T-helper 9 cell (primary cell): ENCODE data around the gene HACD1.
"Not testable (repeated sequence)": the region's sequence is repeated elsewhere in the genome, so short reads cannot be mapped to it uniquely, and the experiment has no call there.

ENCODE experiments used
- DNase-seq: peaks from one replicate; pipeline ENCODE4 v3.0.0-alpha.2; 2020

HACD1 gene

DNA sequence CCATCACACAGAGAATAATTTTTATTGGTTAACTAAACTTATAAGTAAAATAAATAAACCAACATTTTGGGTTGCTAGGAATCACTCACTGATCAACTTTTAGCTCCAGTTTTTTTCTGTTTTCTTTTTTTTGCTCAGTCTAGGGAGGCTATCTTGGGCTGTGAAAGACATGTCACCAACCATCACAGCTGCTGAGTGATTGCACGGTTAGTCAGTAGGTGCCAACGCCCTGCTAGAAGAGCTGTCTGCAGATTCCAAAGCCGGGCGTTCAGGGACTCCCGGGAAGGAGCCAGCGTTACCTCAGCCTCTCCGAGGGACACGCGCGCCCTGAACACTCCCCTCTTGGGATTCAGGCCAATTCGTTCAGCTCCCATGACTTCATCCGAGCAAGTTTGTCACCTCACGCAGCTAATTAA is 26.2 kb upstream of the HACD1 start:
- no peak for DNase-seq

- DNase-seq, result no peak
Observed at GRCh38 chr10:17640331-17640816, 23.2 kb upstream of the HACD1 start.

DNA sequence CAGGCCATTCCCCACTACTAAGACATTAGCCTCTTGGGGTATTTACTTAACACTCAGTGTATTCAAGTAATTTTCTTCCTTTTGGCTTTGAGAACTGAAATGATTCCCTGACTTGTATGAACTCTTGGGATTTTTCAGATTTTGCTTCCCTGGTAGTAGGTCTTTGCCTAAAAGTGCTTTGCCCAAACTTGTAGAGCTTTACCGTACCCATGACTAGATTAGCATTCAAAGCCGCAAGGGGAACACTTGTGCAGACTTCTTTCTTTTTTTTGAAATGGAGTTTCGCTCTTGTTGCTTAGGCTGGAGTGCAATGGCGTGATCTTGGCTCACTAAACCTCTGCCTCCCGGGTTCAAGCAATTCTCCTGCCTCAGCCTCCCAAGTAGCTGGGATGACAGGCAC is 20.7 kb upstream of the HACD1 start:
- DNase-seq, result no peak

GRCh38 chr10:17633353-17633752 is 16.2 kb upstream of the HACD1 start:
- no peak for DNase-seq

GRCh38 chr10:17632590-17632989 is 15.4 kb upstream of the HACD1 start:
- not testable (repeated sequence) for DNase-seq

DNA sequence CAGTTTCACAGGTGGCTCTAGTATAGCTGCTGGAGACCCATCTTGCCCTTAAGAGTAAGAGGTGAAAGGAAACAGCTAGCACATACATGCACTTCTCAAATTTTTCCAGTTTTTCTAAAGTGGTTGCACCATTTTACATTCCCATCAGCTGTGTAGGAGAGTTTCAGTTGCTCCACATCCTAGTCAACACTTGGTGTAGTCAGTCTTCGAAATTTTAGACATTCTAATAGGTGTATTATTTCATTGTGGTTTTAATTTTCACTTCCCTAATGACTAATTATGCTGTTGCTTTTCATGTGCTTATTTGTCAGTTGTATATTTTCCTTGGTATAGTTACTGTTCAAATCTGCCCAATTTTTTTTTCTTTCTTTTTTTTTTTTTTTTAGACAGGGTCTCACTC is 9.5 kb upstream of the HACD1 start:
- no peak for DNase-seq

DNA sequence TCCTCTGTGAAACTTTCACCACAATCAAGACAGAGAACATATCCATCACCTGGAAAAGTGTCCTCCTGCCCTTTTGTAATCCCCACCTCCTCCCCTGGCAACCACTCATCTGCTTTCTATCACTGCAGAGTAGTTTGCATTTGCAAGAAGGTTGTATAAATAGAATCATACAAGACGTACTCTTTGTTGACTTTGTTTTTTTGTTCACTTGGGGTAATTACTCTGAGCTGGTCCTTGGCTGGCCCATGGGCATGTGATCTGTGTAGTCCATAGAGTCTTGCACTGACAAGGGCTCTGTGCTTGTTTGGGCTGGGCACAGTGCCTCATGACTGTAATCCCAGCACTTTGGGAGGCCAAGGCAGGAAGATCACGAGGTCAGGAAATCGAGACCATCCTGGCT is 7.8 kb upstream of the HACD1 start:
- no peak for DNase-seq

GRCh38 chr10:17622061-17622460 is 4.9 kb upstream of the HACD1 start:
- DNase-seq, result no peak

DNA sequence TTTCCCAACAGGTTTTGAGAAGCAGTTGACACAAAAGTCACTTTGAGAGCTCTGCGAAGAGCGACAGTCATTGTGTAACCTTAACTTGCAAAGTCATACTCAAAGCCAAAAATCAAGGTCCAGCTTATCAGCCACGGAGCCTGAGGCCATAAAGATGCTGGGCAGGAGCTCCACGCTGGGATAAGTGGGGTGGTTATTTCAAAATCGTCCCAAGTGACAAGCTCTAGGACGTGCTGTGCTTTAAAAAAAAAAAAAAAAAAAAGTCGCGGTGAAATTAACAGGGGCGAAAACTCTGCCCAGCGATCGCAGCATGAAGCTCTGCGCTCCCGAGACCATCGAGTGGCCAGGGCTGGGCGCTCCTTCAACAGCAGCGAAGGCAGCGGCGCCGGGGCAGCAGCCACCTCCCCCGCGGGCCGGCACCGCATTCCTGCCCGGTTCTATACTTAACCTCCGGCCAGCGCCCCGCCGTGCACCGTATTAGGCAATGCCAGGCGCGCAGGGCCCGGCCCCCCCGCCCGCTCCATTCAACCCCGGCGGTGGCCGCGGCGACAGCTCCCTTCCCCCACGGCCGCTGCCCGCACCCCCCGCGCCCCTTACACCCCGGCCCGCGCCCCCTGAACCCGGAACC is 657 bp downstream of the HACD1 start:
- peak; percentile 6 for DNase-seq

GRCh38 chr10:17609523-17610079 is 7.6 kb downstream of the HACD1 start:
- no peak for DNase-seq

GRCh38 chr10:17607603-17608332 is 9.4 kb downstream of the HACD1 start:
- no peak for DNase-seq

DNA sequence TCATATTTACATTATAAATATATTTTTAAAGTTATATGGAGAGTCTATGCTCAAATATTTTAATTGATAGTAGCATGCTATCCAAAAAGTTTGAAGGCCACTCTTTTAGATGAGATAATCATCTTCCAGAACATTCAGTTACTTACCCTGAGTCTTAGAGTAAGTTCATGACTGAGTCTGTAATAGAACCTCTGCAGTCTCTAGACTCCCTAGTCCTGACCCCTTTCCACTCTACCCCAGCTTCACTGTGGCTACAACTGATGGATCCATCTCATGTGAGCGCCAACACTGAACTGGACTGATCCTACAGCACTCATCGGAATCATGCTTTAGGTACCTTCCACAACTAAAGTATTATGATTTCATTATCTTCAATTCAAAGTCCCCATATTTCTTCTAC is 10.1 kb downstream of the HACD1 start:
- no peak for DNase-seq

GRCh38 chr10:17606547-17607040 is 10.6 kb downstream of the HACD1 start:
- no peak for DNase-seq

- no peak for DNase-seq
Observed at GRCh38 chr10:17605936-17606335, 11.2 kb downstream of the HACD1 start.

DNA sequence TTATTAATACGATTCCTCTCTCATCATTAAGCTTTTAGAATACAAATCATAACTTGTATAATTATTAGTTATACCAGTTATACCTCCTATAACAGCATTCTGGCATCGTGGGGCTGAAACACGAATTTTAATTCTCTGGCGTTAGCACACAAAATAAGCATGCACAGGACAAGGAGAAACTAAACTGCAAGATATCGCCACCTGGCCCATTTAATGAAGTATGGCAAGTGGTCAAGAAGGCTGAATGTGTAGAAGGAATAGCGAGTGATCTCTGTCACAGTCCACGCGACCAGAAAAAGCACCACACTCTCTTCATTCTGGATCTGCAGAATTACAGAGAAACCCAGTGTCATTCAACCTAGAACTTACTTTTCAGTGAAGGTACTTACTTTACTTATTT is 18.1 kb downstream of the HACD1 start:
- DNase-seq, result no peak

DNA sequence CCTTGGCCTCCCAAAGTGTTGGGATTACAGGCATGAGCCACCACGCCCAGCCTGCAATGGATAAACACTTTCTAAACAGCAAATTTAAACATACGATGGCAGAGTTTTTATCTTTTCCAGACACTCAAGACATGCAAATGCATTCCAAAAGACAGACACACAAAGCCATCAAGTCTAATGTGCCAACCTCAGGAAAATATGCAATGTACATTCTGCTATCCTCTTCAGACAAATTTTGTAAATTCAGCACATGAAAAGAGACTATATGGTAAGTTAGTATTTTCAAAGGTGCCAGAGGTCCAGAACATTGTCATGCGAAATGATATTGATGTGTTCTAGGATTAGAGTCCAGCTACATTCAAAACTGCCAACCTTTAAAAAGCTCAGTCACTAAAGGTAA is 19.8 kb downstream of the HACD1 start:
- no peak for DNase-seq

DNA sequence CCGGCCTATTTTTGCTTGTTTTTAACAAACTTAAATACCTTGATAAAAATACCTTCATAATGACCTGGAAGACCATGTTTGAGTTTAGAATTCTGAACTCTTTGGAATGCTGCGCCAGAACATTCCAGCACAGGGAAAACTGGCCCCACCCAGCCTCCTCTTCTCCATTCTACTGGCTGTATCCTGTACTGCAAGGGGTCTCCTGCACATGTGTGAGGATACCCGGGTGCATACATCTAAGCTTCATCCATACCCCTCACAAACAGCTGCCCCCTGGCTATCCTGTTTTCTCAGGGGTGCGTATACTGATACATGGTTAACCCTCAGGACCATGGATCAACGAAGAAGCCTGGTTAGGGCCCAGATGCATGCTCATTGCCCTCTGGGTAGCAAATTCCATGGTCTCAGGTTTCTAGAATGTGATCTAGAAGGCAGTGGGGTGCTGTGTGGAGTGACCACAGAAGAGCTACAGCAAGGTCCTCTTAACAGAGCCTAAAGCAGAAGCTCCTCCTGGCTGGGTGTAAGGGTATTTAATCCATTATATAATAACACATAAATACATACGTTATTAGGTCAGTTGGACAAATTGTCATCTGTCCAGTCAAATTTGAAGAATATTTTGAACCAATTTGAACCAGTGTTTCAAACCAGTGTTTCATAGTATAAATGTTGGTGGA is 26.1 kb downstream of the HACD1 start:
- no peak for DNase-seq

- not testable (repeated sequence) for DNase-seq
Observed at GRCh38 chr10:17589316-17589715, 27.9 kb downstream of the HACD1 start.

DNA sequence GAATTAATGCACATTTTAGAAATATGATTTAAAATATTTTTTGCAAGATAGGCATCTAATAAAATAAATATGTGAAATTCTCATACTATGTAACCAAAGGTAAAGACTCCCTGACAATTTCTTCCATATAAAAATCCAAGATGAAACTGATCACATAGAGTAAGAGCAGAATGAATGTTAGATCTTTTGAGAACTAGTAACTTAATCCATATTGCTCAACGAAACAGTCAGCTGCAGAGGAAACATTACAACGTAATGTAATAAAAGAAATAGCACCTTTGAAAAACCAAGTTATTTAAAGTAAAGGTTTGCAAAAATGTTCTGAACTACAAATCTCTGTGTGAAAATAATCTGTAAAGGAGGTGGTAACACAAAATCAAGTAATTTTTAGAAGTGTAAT is 28.8 kb downstream of the HACD1 start:
- no peak for DNase-seq

DNA sequence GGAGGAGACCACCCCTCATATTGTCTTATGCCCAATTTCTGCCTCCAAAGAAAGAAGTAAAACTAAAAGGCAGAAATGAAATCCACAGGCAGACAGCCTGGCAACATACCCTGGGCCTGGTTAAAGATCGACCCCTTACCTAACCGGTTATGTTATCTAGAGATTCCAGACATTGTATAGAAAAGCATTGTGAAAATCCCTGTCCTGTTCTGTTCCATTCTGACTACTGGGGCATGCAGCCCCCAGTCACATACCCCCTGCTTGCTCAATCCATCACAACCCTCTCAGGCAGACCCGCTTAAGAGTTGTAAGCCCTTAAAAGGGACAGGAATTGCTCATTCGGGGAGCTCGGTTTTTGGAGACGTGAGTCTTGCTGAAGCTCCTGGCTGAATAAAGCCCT is 29.9 kb downstream of the HACD1 start:
- DNase-seq, result not testable (repeated sequence)

GRCh38 chr10:17586821-17587234 is 30.3 kb downstream of the HACD1 start:
- no peak for DNase-seq

GRCh38 chr10:17585016-17585415 is 32.2 kb downstream of the HACD1 start:
- no peak for DNase-seq

DNA sequence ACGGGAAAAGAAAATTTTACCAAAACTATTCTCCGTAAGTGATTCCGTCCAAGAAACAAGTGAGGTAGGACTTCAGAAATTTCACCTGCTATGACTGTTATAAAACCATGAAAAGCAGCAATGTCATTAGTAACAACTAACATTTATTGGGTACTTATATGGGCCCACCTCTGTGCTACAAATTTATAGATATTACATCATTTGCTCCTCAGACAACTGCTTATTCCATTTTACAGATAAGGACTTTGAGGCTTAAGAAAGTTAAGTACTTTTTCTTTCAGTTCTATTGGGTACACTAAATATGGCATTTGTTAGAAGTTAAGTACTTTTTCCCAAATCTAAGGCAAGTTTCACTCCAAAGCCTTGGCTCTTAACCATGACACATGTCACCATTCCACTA is 36.3 kb downstream of the HACD1 start:
- no peak for DNase-seq
